K562 (cell line): ENCODE results near the gene ARL6IP4. TPM values are rescaled to one million over a fixed set of nuclear protein-coding genes. Genes with fewer than 3 reads are reported as not detected.

Experiments used
- ATAC-seq: fragments of 200-7000 bp; cut with Tn5 transposase; 3 replicates; pipeline ENCODE4 v1.9.1; 2020; ENCODE audit warnings: moderate library complexity
- BruUV-seq: library from RNA; stranded (reverse); fragments of 400-500 nt; replicated peaks from 2 replicates; lab custom pipeline; 2021; lab: Mats Ljungman, UMichigan
- CTCF ChIA-PET: fragments of 300-600 bp; formaldehyde crosslinking; extraction: SDS; loops from one replicate; lab custom pipeline; 2021; ENCODE audit warnings: low intra/inter-chr PET ratio; lab: Yijun Ruan, JAX
- POLR2A ChIA-PET: fragments of 300-600, 350-650 bp; sonication (Branson Sonifier 250); formaldehyde crosslinking; extraction: SDS; loops from one replicate; lab custom pipeline; 2021; ENCODE audit warnings: antibody characterized with exemption, inconsistent platforms; lab: Yijun Ruan, JAX
- DNase-seq, 4 experiments: peaks; one replicate each; pipeline versions ENCODE4 v3.0.0 to v3.0.0-alpha.2; 2011 to 2018; ENCODE audit warnings: low spot score in 3 of 4, mixed read lengths in 3 of 4; ENCODE audit errors: extremely low read depth in 1 of 4
- FAIRE-seq: peaks from 2 replicates; lab custom pipeline; 2011; peaks lifted over from hg19 to GRCh38; lab: Jason Lieb, UNC
- H2AFZ ChIP-seq: 2 replicates; pipeline ENCODE4 v1.6.0; 2011; ENCODE audit warnings: low read depth, low read length, control low read depth, inconsistent platforms
- H3K27ac ChIP-seq: fragments of 200-600 bp; 3 replicates; pipeline ENCODE4 v1.8.0; 2011; ENCODE audit warnings: low read depth, mild to moderate bottlenecking, control low read depth, inconsistent platforms, low read length, moderate library complexity, mixed read lengths; ENCODE audit errors: extremely low read depth
- H3K27me3 ChIP-seq, 2 experiments: fragments of 300-600 bp in 1 of 2; 2 replicates in 1 of 2; 3 replicates in 1 of 2; pipeline versions ENCODE4 v1.6.0 to v1.8.0; 2011; ENCODE audit warnings: inconsistent platforms in 2 of 2, low read length in 2 of 2, mild to moderate bottlenecking in 1 of 2, mixed read lengths in 1 of 2, moderate library complexity in 1 of 2; ENCODE audit not compliant: control insufficient read depth in 2 of 2, insufficient read depth in 2 of 2
- H3K36me3 ChIP-seq: fragments of 300-600 bp; 3 replicates; pipeline ENCODE4 v1.8.0; 2011; ENCODE audit warnings: mild to moderate bottlenecking, low read length, inconsistent platforms; ENCODE audit not compliant: control insufficient read depth, insufficient read depth
- H3K4me1 ChIP-seq, 2 experiments: fragments of 200-600 bp in 1 of 2; replicated peaks in 1 of 2; 2 replicates in 1 of 2; 3 replicates in 1 of 2; pipeline versions ENCODE4 v1.5.1 to v1.8.0; 2011; ENCODE audit warnings: inconsistent platforms in 2 of 2, low read length in 2 of 2, mild to moderate bottlenecking in 1 of 2, mixed read lengths in 1 of 2, moderate library complexity in 1 of 2; ENCODE audit not compliant: control insufficient read depth in 2 of 2, insufficient read depth in 2 of 2
- H3K4me2 ChIP-seq: 2 replicates; pipeline ENCODE4 v1.6.1; 2011; ENCODE audit warnings: low read length, control low read depth, inconsistent platforms, mixed read lengths; ENCODE audit not compliant: insufficient read depth
- H3K4me3 ChIP-seq: fragments of 200-600 bp; sonication (generic), shearing (Covaris generic); 2 replicates; pipeline ENCODE4 v1.5.1; 2016; ENCODE audit warnings: control low read depth, inconsistent platforms
- H3K79me2 ChIP-seq: fragments of 200-600 bp; 3 replicates; pipeline ENCODE4 v1.8.0; 2011; ENCODE audit warnings: low read length, inconsistent platforms; ENCODE audit not compliant: control insufficient read depth, insufficient read depth
- H3K9ac ChIP-seq, 2 experiments: 2 replicates each; pipeline versions ENCODE4 v1.6.0 to v1.6.1; 2011; ENCODE audit warnings: low read depth in 2 of 2, low read length in 2 of 2, control low read depth in 1 of 2, inconsistent platforms in 1 of 2, mild to moderate bottlenecking in 1 of 2, mixed read lengths in 1 of 2; ENCODE audit not compliant: insufficient read depth in 1 of 2
- H3K9me1 ChIP-seq: one replicate; pipeline ENCODE4 v1.6.0; 2011; ENCODE audit warnings: inconsistent platforms, mild to moderate bottlenecking, low read length, moderate library complexity; ENCODE audit not compliant: control insufficient read depth, insufficient read depth
- H3K9me3 ChIP-seq: replicated peaks from 2 replicates; pipeline ENCODE4 v1.5.1; 2011; ENCODE audit warnings: low read depth, low read length, inconsistent platforms; ENCODE audit not compliant: control insufficient read depth, insufficient read depth
- H4K20me1 ChIP-seq: replicated peaks from 2 replicates; pipeline ENCODE4 v1.6.1; 2011; ENCODE audit warnings: low read length, inconsistent platforms, mixed read lengths; ENCODE audit not compliant: control insufficient read depth, insufficient read depth
- CCAR2 ChIP-seq: fragments of 200-400 bp; formaldehyde crosslinking; IDR thresholded peaks from 2 replicates; pipeline ENCODE4 v1.6.1; 2017; ENCODE audit warnings: mild to moderate bottlenecking, low read depth, low read length
- ESRRA ChIP-seq: fragments of 450-650 bp; IDR thresholded peaks from 2 replicates; pipeline ENCODE4 v1.6.1; 2014; ENCODE audit warnings: low read depth, mild to moderate bottlenecking, moderate library complexity, borderline replicate concordance
- NUFIP1 ChIP-seq: fragments of 450-650 bp; IDR thresholded peaks from 2 replicates; pipeline ENCODE4 v1.6.1; 2018; ENCODE audit not compliant: partially characterized antibody
- PHB ChIP-seq: fragments of 250-450 bp; sonication (Bioruptor Pico); IDR thresholded peaks from 2 replicates; pipeline ENCODE4 v1.5.0; 2021
- PURB ChIP-seq: sonication (generic); formaldehyde crosslinking; IDR thresholded peaks from 2 replicates; pipeline ENCODE4 v1.9.0; 2021; ENCODE audit warnings: low read depth, mild to moderate bottlenecking, missing genetic modification reagents
- RBFOX2 ChIP-seq: fragments of 200-400 bp; formaldehyde crosslinking; IDR thresholded peaks from 2 replicates; pipeline ENCODE4 v1.6.1; 2017; ENCODE audit warnings: low read depth, mild to moderate bottlenecking, low read length, moderate library complexity
- RNF219 ChIP-seq: fragments of 250-450 bp; sonication (Bioruptor Pico); IDR thresholded peaks from 2 replicates; pipeline ENCODE4 v1.5.0; 2022; ENCODE audit warnings: mild to moderate bottlenecking
- SMARCC2 ChIP-seq: fragments of 450-650 bp; IDR thresholded peaks from 2 replicates; pipeline ENCODE4 v1.6.1; 2017; ENCODE audit warnings: antibody characterized with exemption, moderate library complexity, mild to moderate bottlenecking, low read depth
- SNRNP70 ChIP-seq: fragments of 200-400 bp; formaldehyde crosslinking; optimal IDR thresholded peaks from 2 replicates; pipeline ENCODE3; 2017; ENCODE audit warnings: low read depth, low read length
- ZBTB17 ChIP-seq: fragments of 450-650 bp; formaldehyde crosslinking; IDR thresholded peaks from 2 replicates; pipeline ENCODE4 v1.4.0; 2020; ENCODE audit warnings: mild to moderate bottlenecking
- ZNF146 ChIP-seq: IDR thresholded peaks from one replicate; pipeline ENCODE4 v1.6.1; 2018; ENCODE audit warnings: missing compliant biosample characterization; ENCODE audit not compliant: unreplicated experiment
- ZNF277 ChIP-seq: fragments of 250-450 bp; sonication (Bioruptor Pico); IDR thresholded peaks from 2 replicates; pipeline ENCODE4 v1.8.0; 2022; ENCODE audit warnings: inconsistent platforms, mild to moderate bottlenecking, moderate library complexity, borderline replicate concordance
- ZNF395 ChIP-seq: fragments of 200-800 bp; sonication (Bioruptor generic); IDR thresholded peaks from 2 replicates; pipeline ENCODE4 v1.6.1; 2017; ENCODE audit warnings: missing genetic modification characterization, missing compliant biosample characterization
- WGBS: fragments of 100-300 bp; shearing (Covaris generic); methylation state at CpG from one replicate; pipeline ENCODE4 v1.1.6; 2016; ENCODE audit warnings: low coverage, mixed read lengths; ENCODE audit not compliant: insufficient coverage; ENCODE audit errors: missing lambda C conversion rate; 5-methylcytosine and 5-hydroxymethylcytosine counted together
- in situ Hi-C: fragments of 300-500 bp; cut with MboI; formaldehyde crosslinking; loops from 4 replicates; pipeline ENCODE4 v1.15.0; 2018; ENCODE audit warnings: inconsistent platforms, mixed read lengths
- intact Hi-C: fragments of 100-400 bp; cut with micrococcal nuclease; formaldehyde crosslinking; loops from 2 replicates; pipeline ENCODE4 v1.14.2; 2022
- polyA plus RNA-seq, 8 experiments: library from polyadenylated mRNA; depleted of rRNA in 4 of 8; stranded (reverse) in 5 of 8; unstranded in 3 of 8; fragments of >200 nt; fragmentation: Nextera tagmentation in 2 of 8; fragmentation: Illumina TruSeq in 1 of 8; extraction: Ambion mirVana in 2 of 8; extraction: Trizol in 1 of 8; gene quantifications; 2 replicates each; pipeline versions ENCODE4 v1.2.1 to v1.2.3, GENCODE V29; 2011 to 2014; ENCODE audit warnings: inconsistent platforms in 1 of 8, missing spikeins in 1 of 8
- total RNA-seq, 7 experiments: library from RNA; depleted of rRNA in 6 of 7; stranded (reverse); fragments of >200 nt in 6 of 7; fragmentation: Illumina TruSeq in 2 of 7; extraction: Trizol in 2 of 7; gene quantifications; 2 replicates each; pipeline versions ENCODE4 v1.2.1 to v1.2.3, GENCODE V29; 2011 to 2021; ENCODE audit warnings: low replicate concordance in 1 of 7

The ARL6IP4 gene
- total and polyA plus RNA-seq, 9 of the 15 experiments (the other 6 are each of a cell fraction or from before 2014, with no cell fraction given) = 2.4 to 255 (median 151) TPM

- H3K79me2 ChIP-seq = peaks cover 48% of the 10 kb centered on the region
- H3K27ac ChIP-seq = peak overlapping the region; percentile 84
- H3K9me1 ChIP-seq = no peaks in the 10 kb centered on the region
- intact Hi-C loops = loop anchor here (5.0 to 10.0 kb wide), 2 partner anchors 51 to 164 kb away; no protein-coding TSS in a partner anchor
- under 1% methylated on average over 35 of the region's 40 CpGs for WGBS
- DNase-seq (peak in 2 of 4 experiments; percentile 52 to 56), ATAC-seq (peak; percentile 31), FAIRE-seq (no peak)
- peak overlapping the region; percentile 88 for H3K4me3 ChIP-seq
- peaks cover 5% of the 10 kb centered on the region; the same call in 1 of the 2 replicates for H4K20me1 ChIP-seq
- H3K9ac ChIP-seq = peak overlapping the region; percentile 89 to 99
- H3K27me3 ChIP-seq = no peaks in the 10 kb centered on the region
- H3K4me1 ChIP-seq = peaks cover 41 to 93% of the 10 kb centered on the region in 2 experiments
- in situ Hi-C loops = no loop called here
- POLR2A ChIA-PET = interaction anchor here (0.7 to 2.0 kb wide), 3 partner anchors 11 to 255 kb away, joined by 3 to 4 read pairs (median 3); no protein-coding TSS in a partner anchor
- no TSS peak for BruUV-seq
- H3K9me3 ChIP-seq = no peaks in the 10 kb centered on the region
- H2AFZ ChIP-seq = peak overlapping the region; percentile 88
- peak overlapping the region; percentile 80 for H3K4me2 ChIP-seq
- peaks cover 60% of the 10 kb centered on the region for H3K36me3 ChIP-seq
- CTCF ChIA-PET = no interaction called here
- no peak for TF ChIP-seq CCAR2
- no peak for TF ChIP-seq PURB (CRISPR knock-in tag)
- no peak for TF ChIP-seq ZNF146 (CRISPR knock-in tag)
- TF ChIP-seq SNRNP70 = peak; percentile 88
- TF ChIP-seq ZBTB17 (CRISPR knock-in tag) = no peak
- TF ChIP-seq PHB = no peak
- no peak for TF ChIP-seq ESRRA
- TF ChIP-seq RNF219 = no peak
- TF ChIP-seq SMARCC2 = peak; percentile 61; the same call in 1 of the 2 replicates
- no peak for TF ChIP-seq ZNF277
- no peak for TF ChIP-seq RBFOX2
- TF ChIP-seq ZNF395 (CRISPR knock-in tag) = 0 out of 2 replicates have a peak, but pooled peaks have one; percentile 15
- no peak for TF ChIP-seq NUFIP1
Measured at GRCh38 chr12:122981036-122981471, 573 bp downstream of the ARL6IP4 start.
